Measurements from ENCODE around the gene PTX4.

Gene PTX4

GRCh38 chr16:1459967-1460366, 28.8 kb downstream of the PTX4 start:
- no peak overlapping the region for H3K4me3 ChIP-seq (ENCODE audit: low read depth, low read length)
- no peak for TF ChIP-seq CTCF (conservative IDR thresholded peaks at IDR 0.05; ENCODE audit: low read depth, low read length)
- DNase-seq (ENCODE audit: low read depth) = no peak

GRCh38 chr16:1458977-1459341, 29.8 kb downstream of the PTX4 start:
- DNase-seq (ENCODE audit: low read depth) = no peak
- no peak overlapping the region for H3K4me3 ChIP-seq (ENCODE audit: low read depth, low read length)
- no peak for TF ChIP-seq CTCF (conservative IDR thresholded peaks at IDR 0.05; ENCODE audit: low read depth, low read length)

- no peak overlapping the region for H3K4me3 ChIP-seq (ENCODE audit: low read depth, low read length)
- TF ChIP-seq CTCF (conservative IDR thresholded peaks at IDR 0.05; ENCODE audit: low read depth, low read length) = no peak
- DNase-seq (ENCODE audit: low read depth) = no peak
These were observed 30.3 kb downstream of the PTX4 start for GRCh38 chr16:1458336-1458976.

- no peak for TF ChIP-seq CTCF (conservative IDR thresholded peaks at IDR 0.05; ENCODE audit: low read depth, low read length)
- DNase-seq (ENCODE audit: low read depth) = no peak
- H3K4me3 ChIP-seq (ENCODE audit: low read depth, low read length) = no peak overlapping the region
These were observed 31.1 kb downstream of the PTX4 start for GRCh38 chr16:1457489-1458245.

- no peak for DNase-seq (ENCODE audit: low read depth)
- no peak for TF ChIP-seq CTCF (conservative IDR thresholded peaks at IDR 0.05; ENCODE audit: low read depth, low read length)
- no peak overlapping the region for H3K4me3 ChIP-seq (ENCODE audit: low read depth, low read length)
These were observed 31.8 kb downstream of the PTX4 start for GRCh38 chr16:1456951-1457350.

- no peak overlapping the region for H3K4me3 ChIP-seq (ENCODE audit: low read depth, low read length)
- TF ChIP-seq CTCF (conservative IDR thresholded peaks at IDR 0.05; ENCODE audit: low read depth, low read length) = no peak
- DNase-seq (ENCODE audit: low read depth) = no peak
These were observed 33.3 kb downstream of the PTX4 start for GRCh38 chr16:1455190-1456171.
